H1 (cell line): ENCODE results near the gene NEURL1B.

Source experiments
- CTCF ChIP-seq, 3 experiments: IDR thresholded peaks; 1 replicate in 2 of 3; 2 replicates in 1 of 3; pipeline versions ENCODE4 v1.5.1 to v1.6.1; 2011; ENCODE audit warnings: low read length in 3 of 3, mild to moderate bottlenecking in 3 of 3, inconsistent platforms in 2 of 3, low read depth in 1 of 3, moderate library complexity in 1 of 3; ENCODE audit not compliant: insufficient read depth in 1 of 3; ENCODE audit errors: control extremely low read depth in 1 of 3
- E2F6 ChIP-seq: IDR thresholded peaks from 2 replicates; pipeline ENCODE4 v1.6.1; 2012; ENCODE audit warnings: inconsistent platforms
- POLR2A ChIP-seq, 2 experiments: IDR thresholded peaks; 1 replicate in 1 of 2; 2 replicates in 1 of 2; pipeline ENCODE4 v1.6.1; 2011; ENCODE audit warnings: low read depth in 2 of 2, low read length in 2 of 2, mild to moderate bottlenecking in 2 of 2; ENCODE audit errors: control extremely low read depth in 1 of 2
- SUZ12 ChIP-seq: fragments of 200-600 bp; sonication (generic); IDR thresholded peaks from 2 replicates; pipeline ENCODE4 v1.6.1; 2012; ENCODE audit warnings: mild to moderate bottlenecking, inconsistent platforms, low read length, moderate library complexity, mixed read lengths

- no peak for TF ChIP-seq CTCF (IDR thresholded peaks at IDR 0.05; ENCODE audit: control extremely low read depth in 1 of 3, insufficient read depth in 1 of 3, low read depth in 1 of 3, low read length in 3 of 3)
- TF ChIP-seq E2F6: no peak
- no peak for TF ChIP-seq SUZ12
- no peak for TF ChIP-seq POLR2A (IDR thresholded peaks at IDR 0.05; ENCODE audit: control extremely low read depth in 1 of 2, low read depth in 2 of 2, low read length in 2 of 2)
These were observed 89.2 kb downstream of the NEURL1B start for GRCh38 chr5:172730222-172730621.
